GM12878 (cell line): Measurements from ENCODE around the gene BEST3. TPM values are rescaled to one million over a fixed set of nuclear protein-coding genes. Genes with fewer than 3 reads are reported as not detected.

ENCODE experiments used
- ATAC-seq: fragments of 200-7000 bp; cut with Tn5 transposase; 3 replicates; pipeline ENCODE4 v1.9.1; 2020; ENCODE audit warnings: mild to moderate bottlenecking, moderate library complexity
- BruUV-seq: library from RNA; stranded (reverse); fragments of 400-500 nt; replicated peaks from 2 replicates; lab custom pipeline; 2021; lab: Mats Ljungman, UMichigan
- CTCF ChIA-PET: fragments of 300-600 bp; sonication (Branson Sonifier 250); formaldehyde crosslinking; extraction: SDS; loops from one replicate; lab custom pipeline; 2021; ENCODE audit warnings: inconsistent platforms; lab: Yijun Ruan, JAX
- POLR2A ChIA-PET: fragments of 350-600 bp; formaldehyde crosslinking; extraction: SDS; loops from one replicate; lab custom pipeline; 2021; ENCODE audit warnings: inconsistent platforms; lab: Charles Lee
- RAD21 ChIA-PET: fragments of 300-600 bp; sonication (Branson Sonifier 250); formaldehyde crosslinking; loops from one replicate; lab custom pipeline; 2023; ENCODE audit warnings: antibody characterized with exemption; ENCODE audit not compliant: unreplicated experiment; lab: Charles Lee
- SMC1A ChIA-PET: fragments of 300-600 bp; sonication (Branson Sonifier 250); formaldehyde crosslinking; loops from one replicate; lab custom pipeline; 2023; ENCODE audit not compliant: unreplicated experiment, uncharacterized antibody; lab: Charles Lee
- DNase-seq: peaks from one replicate; pipeline ENCODE4 v3.0.0-alpha.2; 2011; ENCODE audit warnings: low read depth, low spot score
- FAIRE-seq: peaks from 3 replicates; lab custom pipeline; 2011; peaks lifted over from hg19 to GRCh38; lab: Jason Lieb, UNC
- H2AFZ ChIP-seq: 2 replicates; pipeline ENCODE4 v1.6.0; 2011; ENCODE audit warnings: low read depth, low read length, control low read depth; ENCODE audit not compliant: control insufficient read depth
- H3K27ac ChIP-seq: 2 replicates; pipeline ENCODE4 v1.5.1; 2011; ENCODE audit warnings: control low read depth; ENCODE audit not compliant: control insufficient read depth, insufficient read depth
- H3K27me3 ChIP-seq, 2 experiments: replicated peaks in 1 of 2; 2 replicates each; pipeline versions ENCODE4 v1.6.0 to v1.6.1; 2011; ENCODE audit warnings: low read length in 1 of 2; ENCODE audit not compliant: control insufficient read depth in 2 of 2, insufficient read depth in 2 of 2
- H3K36me3 ChIP-seq, 2 experiments: 2 replicates each; pipeline ENCODE4 v1.5.1; 2011; ENCODE audit warnings: low read length in 1 of 2; ENCODE audit not compliant: control insufficient read depth in 2 of 2, insufficient read depth in 2 of 2
- H3K4me1 ChIP-seq: 2 replicates; pipeline ENCODE4 v1.6.1; 2011; ENCODE audit warnings: mild to moderate bottlenecking, low read length, moderate library complexity, mixed read lengths; ENCODE audit not compliant: control insufficient read depth, insufficient read depth
- H3K4me2 ChIP-seq: 2 replicates; pipeline ENCODE4 v1.6.0; 2011; ENCODE audit warnings: control low read depth; ENCODE audit not compliant: control insufficient read depth, insufficient read depth
- H3K4me3 ChIP-seq: fragments of 200-600 bp; sonication (generic); 2 replicates; pipeline ENCODE4 v1.5.1; 2016
- H3K79me2 ChIP-seq: 2 replicates; pipeline ENCODE4 v1.6.0; 2011; ENCODE audit warnings: low read length; ENCODE audit not compliant: control insufficient read depth, insufficient read depth
- H3K9ac ChIP-seq: 2 replicates; pipeline ENCODE4 v1.8.0; 2011; ENCODE audit warnings: low read length, control low read depth, mixed read lengths; ENCODE audit not compliant: control insufficient read depth, insufficient read depth
- H3K9me3 ChIP-seq: replicated peaks from 3 replicates; pipeline ENCODE4 v1.5.1; 2011; ENCODE audit warnings: mild to moderate bottlenecking, low read length; ENCODE audit not compliant: control insufficient read depth, insufficient read depth
- H4K20me1 ChIP-seq: 2 replicates; pipeline ENCODE4 v1.6.0; 2011; ENCODE audit not compliant: control insufficient read depth, insufficient read depth
- BCL11A ChIP-seq: IDR thresholded peaks from 2 replicates; pipeline ENCODE4 v1.6.1; 2011; ENCODE audit warnings: low read depth, low read length
- CREM ChIP-seq: IDR thresholded peaks from 2 replicates; pipeline ENCODE4 v1.6.1; 2014; ENCODE audit warnings: antibody characterized with exemption, low read depth
- ETV6 ChIP-seq, 2 experiments: fragments of 450-650 bp in 1 of 2; IDR thresholded peaks in 1 of 2; conservative IDR thresholded peaks in 1 of 2; 2 replicates each; pipeline ENCODE4 v1.6.1; 2014; ENCODE audit warnings: antibody characterized with exemption in 1 of 2, borderline replicate concordance in 1 of 2, low read depth in 1 of 2, mild to moderate bottlenecking in 1 of 2, moderate library complexity in 1 of 2
- FOXM1 ChIP-seq: IDR thresholded peaks from 2 replicates; pipeline ENCODE4 v1.6.1; 2012; ENCODE audit warnings: low read depth, mild to moderate bottlenecking, inconsistent platforms, low read length, moderate library complexity
- GATAD2B ChIP-seq: fragments of 450-650 bp; conservative IDR thresholded peaks from 2 replicates; pipeline ENCODE4 v1.6.1; 2017; ENCODE audit warnings: low read depth, mild to moderate bottlenecking, moderate library complexity
- IRF4 ChIP-seq: IDR thresholded peaks from 2 replicates; pipeline ENCODE4 v1.6.1; 2011; ENCODE audit warnings: low read depth, low read length
- JUND ChIP-seq: IDR thresholded peaks from 2 replicates; pipeline ENCODE4 v1.6.1; 2012; ENCODE audit warnings: low read depth, mild to moderate bottlenecking, low read length, improper control_type of control experiment, moderate library complexity
- MEF2B ChIP-seq: fragments of 450-650 bp; IDR thresholded peaks from 2 replicates; pipeline ENCODE4 v1.6.1; 2018; ENCODE audit warnings: mild to moderate bottlenecking, moderate library complexity; ENCODE audit not compliant: partially characterized antibody, poor library complexity, severe bottlenecking
- NFIC ChIP-seq: IDR thresholded peaks from 2 replicates; pipeline ENCODE4 v1.6.1; 2012; ENCODE audit warnings: low read depth, mild to moderate bottlenecking, inconsistent platforms, low read length, moderate library complexity
- NFYA ChIP-seq: IDR thresholded peaks from 2 replicates; pipeline ENCODE4 v1.6.1; 2011; ENCODE audit warnings: low read depth, mild to moderate bottlenecking, low read length, improper control_type of control experiment, borderline replicate concordance
- NRF1 ChIP-seq: conservative IDR thresholded peaks from 2 replicates; pipeline ENCODE4 v1.6.1; 2011; ENCODE audit warnings: mild to moderate bottlenecking, low read depth, low read length, improper control_type of control experiment
- PML ChIP-seq: IDR thresholded peaks from 2 replicates; pipeline ENCODE4 v1.6.1; 2012; ENCODE audit warnings: low read length, inconsistent platforms
- POLR2AphosphoS5 ChIP-seq: IDR thresholded peaks from 2 replicates; pipeline ENCODE4 v1.6.1; 2011; ENCODE audit warnings: mild to moderate bottlenecking, low read length, inconsistent platforms
- POU2F2 ChIP-seq: IDR thresholded peaks from 3 replicates; pipeline ENCODE4 v1.6.1; 2011; ENCODE audit warnings: low read depth, mild to moderate bottlenecking, low read length, borderline replicate concordance
- RBBP5 ChIP-seq: fragments of 200-600 bp; sonication (generic); conservative IDR thresholded peaks from 2 replicates; pipeline ENCODE4 v1.6.1; 2016
- SIN3A ChIP-seq: IDR thresholded peaks from 2 replicates; pipeline ENCODE4 v1.6.1; 2012; ENCODE audit warnings: low read depth, low read length, improper control_type of control experiment
- SMAD1 ChIP-seq: fragments of 450-650 bp; IDR thresholded peaks from 2 replicates; pipeline ENCODE4 v1.6.1; 2018; ENCODE audit warnings: mild to moderate bottlenecking, low read depth; ENCODE audit not compliant: partially characterized antibody
- SMARCA5 ChIP-seq: fragments of 450-650 bp; IDR thresholded peaks from 2 replicates; pipeline ENCODE4 v1.6.1; 2017; ENCODE audit warnings: mild to moderate bottlenecking
- ZNF384 ChIP-seq: IDR thresholded peaks from 2 replicates; pipeline ENCODE4 v1.6.1; 2012; ENCODE audit warnings: low read depth, mild to moderate bottlenecking, low read length, improper control_type of control experiment, borderline replicate concordance
- WGBS: methylation state at CpG from one replicate; pipeline ENCODE4 v1.1.6; 2016; ENCODE audit warnings: low lambda C conversion rate; ENCODE audit not compliant: insufficient replicate concordance, insufficient coverage; ENCODE audit errors: missing lambda C conversion rate; 5-methylcytosine and 5-hydroxymethylcytosine counted together
- in situ Hi-C: fragments of 300-500 bp; cut with MboI; formaldehyde crosslinking; loops from 9 replicates; pipeline ENCODE4 v1.14.3; 2018; ENCODE audit warnings: mixed read lengths
- intact Hi-C: fragments of 100-400 bp; cut with micrococcal nuclease; formaldehyde crosslinking; loops from one replicate; pipeline ENCODE4 v1.14.2; 2022; ENCODE audit not compliant: unreplicated experiment
- polyA plus RNA-seq, 11 experiments: library from polyadenylated mRNA; depleted of rRNA in 4 of 11; unstranded in 6 of 11; stranded (reverse) in 5 of 11; fragments of >200 nt; fragmentation: Nextera tagmentation in 4 of 11; fragmentation: Illumina TruSeq in 1 of 11; extraction: Ambion mirVana in 4 of 11; extraction: Trizol in 1 of 11; gene quantifications; 1 replicate in 1 of 11; 2 replicates in 10 of 11; pipeline versions ENCODE4 v1.2.1 to v1.2.3, GENCODE V29; 2011 to 2016; ENCODE audit warnings: inconsistent platforms in 2 of 11, missing spikeins in 2 of 11, low read depth in 1 of 11
- total RNA-seq, 4 experiments: library from RNA; depleted of rRNA in 3 of 4; stranded (reverse); fragments of >200 nt in 3 of 4; fragmentation: Illumina TruSeq in 1 of 4; extraction: Trizol in 1 of 4; gene quantifications; 2 replicates each; pipeline versions ENCODE4 v1.2.1 to v1.2.3, GENCODE V29; 2013 to 2021
- TF ChIP-seq, protein P1 (sequence below): IDR thresholded peaks from 2 replicates; pipeline ENCODE4 v1.6.1; 2012; ENCODE audit warnings: low read depth, low read length, improper control_type of control experiment
- TF ChIP-seq, protein P2 (sequence below): fragments of 450-650 bp; IDR thresholded peaks from 2 replicates; pipeline ENCODE4 v1.6.1; 2016; ENCODE audit warnings: mild to moderate bottlenecking, moderate library complexity, borderline replicate concordance

Gene BEST3
- total and polyA plus RNA-seq, 10 of the 15 experiments (the other 5 are each of a cell fraction or from before 2014, with no cell fraction given): not detected

DNA sequence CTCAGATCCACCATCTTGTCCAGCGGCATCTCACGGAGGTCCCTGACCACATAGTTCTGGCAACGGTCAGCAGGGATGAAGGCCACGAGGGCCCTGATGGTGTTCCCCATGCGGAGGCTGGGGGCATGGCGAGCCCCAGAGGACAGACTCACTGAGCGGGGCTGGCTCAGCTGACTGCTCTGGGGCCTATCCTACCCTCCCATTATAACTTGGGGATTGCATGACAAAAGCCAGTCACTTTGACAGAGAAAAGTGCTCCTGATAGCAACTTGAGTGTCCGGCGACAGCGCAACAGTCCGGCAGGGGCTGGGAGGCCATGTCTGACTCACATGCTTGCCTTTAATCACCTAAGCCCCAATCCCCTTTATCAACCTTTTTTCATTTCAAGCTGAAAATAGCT, 88.4 kb downstream of the BEST3 start, which contains the start of gene LRRC10 (continued):
- TF ChIP-seq NFIC (no peak), BCL11A (no peak), SMAD1 (no peak), ZNF384 (no peak), ETV6 (conservative IDR thresholded peaks at IDR 0.05 in 1 of 2, IDR thresholded peaks at IDR 0.05 in 1 of 2; ENCODE audit: borderline replicate concordance in 1 of 2, low read depth in 1 of 2) (no peak), RBBP5 (no peak), MEF2B (no peak)

DNA sequence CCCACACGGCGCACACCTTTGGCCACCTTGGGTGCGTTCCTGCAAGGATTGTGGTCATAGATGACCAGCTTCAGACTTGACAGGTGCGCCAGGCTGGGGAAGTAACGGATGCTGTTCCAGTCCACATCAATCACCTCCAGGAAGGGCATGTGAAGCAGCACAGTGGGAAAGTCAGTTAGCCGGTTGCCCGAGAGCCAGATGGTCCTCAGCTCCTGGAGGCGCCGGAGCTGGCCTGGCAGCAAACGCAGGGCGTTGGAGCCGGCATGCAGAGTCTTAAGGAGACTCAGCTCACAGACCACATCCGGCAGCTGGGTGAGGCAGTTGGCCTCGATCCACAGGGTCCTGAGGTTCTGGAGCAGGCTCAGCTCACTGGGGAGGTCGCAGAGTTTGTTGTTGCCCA, 89.0 kb downstream of the BEST3 start:
- no TSS peak for BruUV-seq
- TF ChIP-seq CREM (no peak), PML (no peak), POU2F2 (no peak), NFYA (no peak), IRF4 (no peak), NRF1 (no peak), GATAD2B (no peak), POLR2AphosphoS5 (no peak), SIN3A (no peak), SMARCA5 (no peak), FOXM1 (no peak), JUND (no peak)
- TF ChIP-seq, protein P1, sequence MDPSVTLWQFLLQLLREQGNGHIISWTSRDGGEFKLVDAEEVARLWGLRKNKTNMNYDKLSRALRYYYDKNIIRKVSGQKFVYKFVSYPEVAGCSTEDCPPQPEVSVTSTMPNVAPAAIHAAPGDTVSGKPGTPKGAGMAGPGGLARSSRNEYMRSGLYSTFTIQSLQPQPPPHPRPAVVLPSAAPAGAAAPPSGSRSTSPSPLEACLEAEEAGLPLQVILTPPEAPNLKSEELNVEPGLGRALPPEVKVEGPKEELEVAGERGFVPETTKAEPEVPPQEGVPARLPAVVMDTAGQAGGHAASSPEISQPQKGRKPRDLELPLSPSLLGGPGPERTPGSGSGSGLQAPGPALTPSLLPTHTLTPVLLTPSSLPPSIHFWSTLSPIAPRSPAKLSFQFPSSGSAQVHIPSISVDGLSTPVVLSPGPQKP: no peak
- TF ChIP-seq, protein P2, sequence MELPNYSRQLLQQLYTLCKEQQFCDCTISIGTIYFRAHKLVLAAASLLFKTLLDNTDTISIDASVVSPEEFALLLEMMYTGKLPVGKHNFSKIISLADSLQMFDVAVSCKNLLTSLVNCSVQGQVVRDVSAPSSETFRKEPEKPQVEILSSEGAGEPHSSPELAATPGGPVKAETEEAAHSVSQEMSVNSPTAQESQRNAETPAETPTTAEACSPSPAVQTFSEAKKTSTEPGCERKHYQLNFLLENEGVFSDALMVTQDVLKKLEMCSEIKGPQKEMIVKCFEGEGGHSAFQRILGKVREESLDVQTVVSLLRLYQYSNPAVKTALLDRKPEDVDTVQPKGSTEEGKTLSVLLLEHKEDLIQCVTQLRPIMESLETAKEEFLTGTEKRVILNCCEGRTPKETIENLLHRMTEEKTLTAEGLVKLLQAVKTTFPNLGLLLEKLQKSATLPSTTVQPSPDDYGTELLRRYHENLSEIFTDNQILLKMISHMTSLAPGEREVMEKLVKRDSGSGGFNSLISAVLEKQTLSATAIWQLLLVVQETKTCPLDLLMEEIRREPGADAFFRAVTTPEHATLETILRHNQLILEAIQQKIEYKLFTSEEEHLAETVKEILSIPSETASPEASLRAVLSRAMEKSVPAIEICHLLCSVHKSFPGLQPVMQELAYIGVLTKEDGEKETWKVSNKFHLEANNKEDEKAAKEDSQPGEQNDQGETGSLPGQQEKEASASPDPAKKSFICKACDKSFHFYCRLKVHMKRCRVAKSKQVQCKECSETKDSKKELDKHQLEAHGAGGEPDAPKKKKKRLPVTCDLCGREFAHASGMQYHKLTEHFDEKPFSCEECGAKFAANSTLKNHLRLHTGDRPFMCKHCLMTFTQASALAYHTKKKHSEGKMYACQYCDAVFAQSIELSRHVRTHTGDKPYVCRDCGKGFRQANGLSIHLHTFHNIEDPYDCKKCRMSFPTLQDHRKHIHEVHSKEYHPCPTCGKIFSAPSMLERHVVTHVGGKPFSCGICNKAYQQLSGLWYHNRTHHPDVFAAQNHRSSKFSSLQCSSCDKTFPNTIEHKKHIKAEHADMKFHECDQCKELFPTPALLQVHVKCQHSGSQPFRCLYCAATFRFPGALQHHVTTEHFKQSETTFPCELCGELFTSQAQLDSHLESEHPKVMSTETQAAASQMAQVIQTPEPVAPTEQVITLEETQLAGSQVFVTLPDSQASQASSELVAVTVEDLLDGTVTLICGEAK: no peak
- no peak overlapping the region for H2AFZ ChIP-seq
- no peaks in the 10 kb centered on the region; a peak in 1 of 4 replicates for H3K27me3 ChIP-seq
- H3K36me3 ChIP-seq: no peaks in the 10 kb centered on the region
- ChIA-PET POLR2A (interaction anchor here (0.5 kb wide), 1 partner anchor 684 kb away, joined by 6 read pairs; no protein-coding TSS in a partner anchor), CTCF (interaction anchor here (1.0 to 1.3 kb wide), 3 partner anchors 29 to 252 kb away, joined by 3 to 5 read pairs (median 4); no protein-coding TSS in a partner anchor), RAD21 (no interaction called here), SMC1A (no interaction called here)
- ATAC-seq: no peak
- no peaks in the 10 kb centered on the region for H3K4me1 ChIP-seq
- no peak overlapping the region for H3K27ac ChIP-seq
- no peaks in the 10 kb centered on the region for H3K79me2 ChIP-seq
- H3K9me3 ChIP-seq: no peaks in the 10 kb centered on the region
- 81% methylated on average over 15 of the region's 15 CpGs for WGBS
- in situ Hi-C loops (no loop called here), intact Hi-C loops (no loop called here)
- no peaks in the 10 kb centered on the region for H4K20me1 ChIP-seq
- no peak overlapping the region for H3K4me3 ChIP-seq
- FAIRE-seq: no peak
- no peak overlapping the region for H3K4me2 ChIP-seq
- no peak overlapping the region for H3K9ac ChIP-seq
- DNase-seq: no peak
